ENCODE measurements around the gene LHX8. TPM values are rescaled to one million over a fixed set of nuclear protein-coding genes. Genes with fewer than 3 reads are reported as not detected.

LHX8 gene
- total RNA-seq, 1 experiment from 2014 or later: 0.37 TPM

GRCh38 chr1:75087278-75087677 is 46.9 kb upstream of the LHX8 start:
- CTCF ChIA-PET: no interaction called here
- peaks cover 7% of the 10 kb centered on the region for H3K27me3 Mint-ChIP-seq (ENCODE audit: low read depth)
- TF ChIP-seq RELA (CRISPR knock-in tag; IDR thresholded peaks at IDR 0.05; ENCODE audit: borderline replicate concordance): no peak
- no peak for TF ChIP-seq MLX (CRISPR knock-in tag; IDR thresholded peaks at IDR 0.05)
- no peak for TF ChIP-seq ZNF138 (CRISPR knock-in tag; conservative IDR thresholded peaks at IDR 0.05)
- no peak for TF ChIP-seq NFATC4 (CRISPR knock-in tag; IDR thresholded peaks at IDR 0.05)
- no peak for TF ChIP-seq ZNF121 (CRISPR knock-in tag; IDR thresholded peaks at IDR 0.05)
- no peak for TF ChIP-seq SMAD3 (CRISPR knock-in tag; IDR thresholded peaks at IDR 0.05; ENCODE audit: borderline replicate concordance)
- peaks cover 14% of the 10 kb centered on the region for H3K9me3 Mint-ChIP-seq
- H3K4me3 Mint-ChIP-seq: no peak overlapping the region
- DNase-seq (ENCODE audit: low spot score): no peak
- POLR2A ChIA-PET: no interaction called here
- H3K27ac Mint-ChIP-seq: no peak overlapping the region
- peaks cover 12% of the 10 kb centered on the region for H3K36me3 Mint-ChIP-seq
- no peak for ATAC-seq
- peaks cover 40% of the 10 kb centered on the region for H3K4me1 Mint-ChIP-seq

- Mint-ChIP-seq H3K9me3 (peaks cover 39% of the 10 kb centered on the region), H3K27ac (peak overlapping the region; percentile 84), H3K27me3 (ENCODE audit: low read depth) (no peaks in the 10 kb centered on the region; the same call in none of the 2 replicates), H3K36me3 (peaks cover 28% of the 10 kb centered on the region), H3K4me1 (peaks cover 24% of the 10 kb centered on the region), H3K4me3 (no peak overlapping the region)
- TF ChIP-seq ZNF281 (CRISPR knock-in tag; IDR thresholded peaks at IDR 0.05) (no peak), ATF3 (CRISPR knock-in tag; conservative IDR thresholded peaks at IDR 0.05) (no peak), NR2C2 (CRISPR knock-in tag; IDR thresholded peaks at IDR 0.05) (no peak), USF2 (CRISPR knock-in tag; IDR thresholded peaks at IDR 0.05) (no peak), JUN (CRISPR knock-in tag; IDR thresholded peaks at IDR 0.05) (no peak), ESRRA (CRISPR knock-in tag; IDR thresholded peaks at IDR 0.05; ENCODE audit: borderline replicate concordance) (no peak), TP53 (CRISPR knock-in tag; IDR thresholded peaks at IDR 0.05) (peak; percentile 93)
- ChIA-PET POLR2A (no interaction called here), CTCF (interaction anchor here (0.8 to 0.9 kb wide), 2 partner anchors 17 to 24 kb away, joined by 4 read pairs; no protein-coding TSS in a partner anchor)
- DNase-seq (ENCODE audit: low spot score) (peak; percentile 63), ATAC-seq (peak; percentile 100)
Measured at GRCh38 chr1:75092141-75092540, 42.0 kb upstream of the LHX8 start.

DNA sequence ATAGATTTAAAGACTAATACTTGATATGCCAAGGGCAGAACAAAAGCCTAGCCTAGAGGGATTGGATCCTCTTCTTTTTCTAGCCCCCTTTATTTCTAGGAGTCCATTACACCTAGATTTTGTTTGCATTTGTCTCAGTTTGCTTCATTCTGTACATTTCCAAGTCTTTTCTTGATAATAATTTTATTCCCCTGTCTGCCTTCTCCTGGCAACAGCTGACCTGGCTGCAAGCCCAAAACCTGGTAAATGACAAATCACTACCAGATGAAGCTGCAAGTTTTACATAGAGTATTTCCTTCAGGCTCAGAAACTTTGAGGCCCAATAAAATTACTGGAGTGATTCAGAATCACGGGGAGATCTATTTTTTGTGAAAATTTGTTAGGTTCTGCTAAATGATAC is 36.5 kb upstream of the LHX8 start:
- Mint-ChIP-seq H3K9me3 (peaks cover 21% of the 10 kb centered on the region), H3K27ac (no peak overlapping the region; the same call in 1 of the 2 replicates), H3K36me3 (peaks cover 16% of the 10 kb centered on the region), H3K4me1 (peaks cover 27% of the 10 kb centered on the region), H3K4me3 (no peak overlapping the region), H3K27me3 (ENCODE audit: low read depth) (no peaks in the 10 kb centered on the region; the same call in 1 of the 2 replicates)
- ChIA-PET POLR2A (no interaction called here), CTCF (no interaction called here)
- no peak for ATAC-seq
- no peak for DNase-seq (ENCODE audit: low spot score)
- TF ChIP-seq ZMAT4 (CRISPR knock-in tag; IDR thresholded peaks at IDR 0.05) (no peak), JUN (CRISPR knock-in tag; IDR thresholded peaks at IDR 0.05) (no peak), CREM (CRISPR knock-in tag; IDR thresholded peaks at IDR 0.05) (no peak)
- TF ChIP-seq, protein P1, sequence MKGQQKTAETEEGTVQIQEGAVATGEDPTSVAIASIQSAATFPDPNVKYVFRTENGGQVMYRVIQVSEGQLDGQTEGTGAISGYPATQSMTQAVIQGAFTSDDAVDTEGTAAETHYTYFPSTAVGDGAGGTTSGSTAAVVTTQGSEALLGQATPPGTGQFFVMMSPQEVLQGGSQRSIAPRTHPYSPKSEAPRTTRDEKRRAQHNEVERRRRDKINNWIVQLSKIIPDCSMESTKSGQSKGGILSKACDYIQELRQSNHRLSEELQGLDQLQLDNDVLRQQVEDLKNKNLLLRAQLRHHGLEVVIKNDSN (CRISPR knock-in tag; IDR thresholded peaks at IDR 0.05): no peak

All from WTC11 (cell line).